Hindlimb muscle (tissue), 1 donor: ENCODE measurements around the gene MAST2. TPM values are rescaled to one million over a fixed set of nuclear protein-coding genes. Genes with fewer than 3 reads are reported as not detected.

Source experiments
- DNase-seq: peaks from one replicate; pipeline ENCODE4 v3.0.0-alpha.2; 2013
- polyA plus RNA-seq: library from polyadenylated mRNA; unstranded; fragments of 120-200 nt; gene quantifications from one replicate; pipeline ENCODE4 v1.2.1, GENCODE V29; 2013; ENCODE audit not compliant: insufficient read length

The MAST2 gene
- polyA plus RNA-seq, 1 donor, result 96.2 TPM

DNA sequence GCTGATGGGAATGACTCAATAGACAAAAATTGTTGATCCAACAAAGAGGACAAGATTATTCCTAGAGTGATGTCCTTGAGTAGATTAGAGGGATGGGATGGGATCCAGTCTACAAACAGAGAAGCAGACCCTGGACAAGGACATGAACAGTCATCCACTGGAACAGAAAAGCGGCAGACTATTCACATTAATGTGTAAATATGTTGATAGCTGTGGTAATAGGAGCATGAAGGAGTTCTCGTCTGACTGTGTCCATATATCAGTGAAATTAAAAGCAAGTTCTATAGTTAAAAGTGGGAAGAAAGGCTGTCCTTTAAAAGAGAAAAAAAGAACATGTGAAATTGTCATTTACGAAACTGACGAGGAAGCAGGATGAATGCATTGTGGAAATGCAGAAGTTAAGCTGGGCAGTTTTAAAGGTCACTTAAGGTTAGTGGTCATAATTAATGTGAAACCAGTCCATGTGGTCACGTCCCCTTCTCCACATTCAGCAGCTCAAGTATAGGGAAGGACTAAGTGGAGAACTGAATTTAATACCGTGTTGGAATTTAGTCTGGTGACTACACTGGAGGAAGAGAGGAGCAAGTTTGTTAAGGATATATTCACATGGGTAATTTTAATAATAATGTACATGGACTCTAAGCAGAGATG lies 266.9 kb downstream of the MAST2 start:
- DNase-seq, result peak; percentile 3

DNA sequence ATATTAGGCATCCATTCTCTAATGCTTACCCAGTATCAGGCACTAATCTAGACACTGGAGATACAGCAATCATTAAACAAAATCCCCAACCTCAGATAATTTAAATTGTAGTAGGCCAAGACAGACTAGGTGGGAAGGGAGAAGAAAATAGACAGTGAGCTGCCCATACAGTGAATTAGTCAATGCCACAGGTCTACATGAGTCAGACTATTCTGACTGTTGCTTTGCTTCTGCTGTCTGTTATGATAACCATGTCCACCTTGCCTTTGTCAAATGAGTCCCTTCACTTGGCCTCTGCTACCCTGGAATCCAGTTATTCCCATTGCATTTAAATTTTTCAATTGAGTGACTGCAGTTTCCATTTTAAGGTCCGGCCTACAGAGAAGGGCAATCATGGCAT lies 269.6 kb downstream of the MAST2 start:
- DNase-seq, result no peak

GRCh38 chr1:46076343-46076742 lies 272.9 kb downstream of the MAST2 start:
- no peak for DNase-seq

GRCh38 chr1:46077644-46078043 lies 274.2 kb downstream of the MAST2 start:
- no peak for DNase-seq

GRCh38 chr1:46080257-46080656 lies 276.8 kb downstream of the MAST2 start:
- no peak for DNase-seq

DNA sequence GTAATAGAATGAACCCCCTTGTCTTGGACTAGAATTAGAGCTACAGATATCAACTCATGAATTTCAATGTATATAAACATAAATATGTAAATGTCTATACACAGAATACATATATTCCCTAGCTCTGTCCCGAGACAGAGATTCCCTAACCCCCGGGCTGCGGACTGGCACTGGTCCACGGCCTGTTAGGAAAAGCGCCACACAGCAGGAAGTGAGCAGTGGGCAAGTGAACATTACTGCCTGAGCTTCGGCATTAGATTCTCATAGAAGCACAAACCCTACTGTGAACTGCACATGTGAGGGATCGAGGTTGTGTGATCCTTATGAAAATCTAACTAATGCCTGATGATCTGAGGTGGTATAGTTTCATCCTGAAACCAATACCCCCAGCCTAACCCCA lies 277.8 kb downstream of the MAST2 start:
- no peak for DNase-seq

DNA sequence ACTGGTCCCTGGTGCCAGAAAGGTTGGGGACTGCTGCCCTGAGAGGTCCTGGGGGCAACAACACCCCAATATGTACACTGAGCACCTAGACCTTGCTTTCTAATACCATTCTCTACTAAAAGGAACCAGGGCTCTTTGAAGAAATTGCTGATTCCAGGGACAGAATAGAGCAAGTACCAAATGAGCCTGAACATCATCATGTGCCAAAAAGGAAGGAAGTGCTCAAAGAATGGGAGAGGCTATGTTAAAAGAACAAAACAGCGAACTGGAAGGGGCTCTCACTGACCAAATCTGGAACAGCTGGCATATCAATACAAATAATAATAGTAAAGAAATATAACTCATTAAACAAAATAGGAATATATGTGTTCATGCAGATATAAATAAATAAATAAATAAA lies 278.2 kb downstream of the MAST2 start:
- DNase-seq, result no peak

DNA sequence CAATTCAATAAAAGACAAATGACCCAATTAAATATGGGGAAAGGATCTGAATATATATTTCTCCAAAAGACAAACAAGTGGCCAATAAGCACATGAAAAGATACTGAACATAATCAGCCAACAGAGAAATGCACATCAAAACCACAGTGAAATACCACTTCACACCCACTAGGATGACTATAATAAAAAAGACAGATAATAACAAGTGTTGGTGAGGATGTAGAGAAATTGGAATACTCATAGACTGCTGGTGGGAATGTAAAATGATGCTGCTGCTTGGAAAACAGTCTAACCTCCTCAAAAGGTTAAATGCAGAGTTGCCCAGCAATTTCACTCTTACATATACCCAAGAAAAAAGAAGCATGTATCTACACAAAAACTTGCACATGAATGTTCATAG lies 280.2 kb downstream of the MAST2 start:
- DNase-seq, result no peak

DNA sequence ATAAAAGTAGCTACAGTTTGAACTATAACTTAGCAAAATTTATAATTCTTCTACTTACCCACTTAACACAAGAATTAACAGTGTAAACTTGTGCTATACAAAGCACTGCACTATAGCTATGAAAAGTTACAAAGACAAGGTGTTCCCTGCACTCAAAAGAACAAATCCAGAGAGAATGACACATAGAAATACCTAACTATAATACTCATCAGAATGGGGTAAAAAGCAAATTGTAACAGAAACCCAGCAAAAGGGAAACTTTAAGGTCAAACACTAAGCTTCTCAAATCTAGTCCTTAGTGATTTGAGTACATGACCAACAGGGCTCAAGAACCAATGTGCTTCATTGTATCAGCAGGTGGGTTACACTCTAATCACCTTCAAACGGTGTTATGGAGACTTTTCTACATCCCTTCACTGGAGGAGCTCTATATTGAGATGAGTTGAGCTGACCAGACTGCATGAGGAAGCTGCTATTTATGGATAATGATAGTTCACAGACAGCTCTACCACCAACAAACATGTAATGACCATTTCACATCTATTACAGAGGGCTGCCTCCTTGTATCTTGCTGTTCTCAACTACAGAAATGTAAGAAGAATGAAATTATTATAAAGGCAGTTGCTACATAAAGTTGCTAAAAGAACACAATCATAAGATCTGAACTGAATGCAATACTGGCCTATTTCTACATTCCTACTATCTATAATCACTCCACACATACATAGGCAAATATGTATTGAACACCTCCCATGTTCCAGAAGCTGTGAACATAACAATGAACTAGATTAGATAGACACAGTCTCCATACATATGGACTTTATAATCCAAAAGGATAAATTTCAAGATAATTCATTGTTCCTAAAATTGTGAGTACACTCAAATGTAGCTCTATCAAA lies 281.4 kb downstream of the MAST2 start:
- no peak for DNase-seq

Other genes with a start within 250 kb of the MAST2 start
- gene NASP, start 219.6 kb upstream of the MAST2 start, polyA plus RNA-seq, result 139 TPM
- gene CCDC17, start 179.6 kb upstream of the MAST2 start, polyA plus RNA-seq, result 1.8 TPM
- gene GPBP1L1, start 117.1 kb upstream of the MAST2 start, polyA plus RNA-seq, result 66.9 TPM
- gene TMEM69, start 115.4 kb upstream of the MAST2 start, polyA plus RNA-seq, result 30.4 TPM
- 18.8 TPM for gene IPP, start 53.0 kb upstream of the MAST2 start, polyA plus RNA-seq